GM10266 (cell line): ENCODE results near the gene CEACAM19.
"Not testable (repeated sequence)": the region's sequence is repeated elsewhere in the genome, so short reads cannot be mapped to it uniquely, and the experiment has no call there.

ENCODE experiments used
- DNase-seq: peaks from one replicate; pipeline ENCODE4 v3.0.0; 2012; ENCODE audit errors: extremely low spot score
- TF ChIP-seq, protein P1 (sequence below): IDR thresholded peaks from 2 replicates; pipeline ENCODE4 v1.5.1; 2012; ENCODE audit warnings: mild to moderate bottlenecking, low read depth; ENCODE audit not compliant: control insufficient read depth, insufficient read depth; ENCODE audit errors: missing control alignments

Gene CEACAM19

GRCh38 chr19:44671400-44671799 is at the start of gene CEACAM19:
CEACAM19 (plus strand) TSS chr19:44671482; CDS start chr19:44671932, 450 bp downstream.
- TF ChIP-seq, protein P1, sequence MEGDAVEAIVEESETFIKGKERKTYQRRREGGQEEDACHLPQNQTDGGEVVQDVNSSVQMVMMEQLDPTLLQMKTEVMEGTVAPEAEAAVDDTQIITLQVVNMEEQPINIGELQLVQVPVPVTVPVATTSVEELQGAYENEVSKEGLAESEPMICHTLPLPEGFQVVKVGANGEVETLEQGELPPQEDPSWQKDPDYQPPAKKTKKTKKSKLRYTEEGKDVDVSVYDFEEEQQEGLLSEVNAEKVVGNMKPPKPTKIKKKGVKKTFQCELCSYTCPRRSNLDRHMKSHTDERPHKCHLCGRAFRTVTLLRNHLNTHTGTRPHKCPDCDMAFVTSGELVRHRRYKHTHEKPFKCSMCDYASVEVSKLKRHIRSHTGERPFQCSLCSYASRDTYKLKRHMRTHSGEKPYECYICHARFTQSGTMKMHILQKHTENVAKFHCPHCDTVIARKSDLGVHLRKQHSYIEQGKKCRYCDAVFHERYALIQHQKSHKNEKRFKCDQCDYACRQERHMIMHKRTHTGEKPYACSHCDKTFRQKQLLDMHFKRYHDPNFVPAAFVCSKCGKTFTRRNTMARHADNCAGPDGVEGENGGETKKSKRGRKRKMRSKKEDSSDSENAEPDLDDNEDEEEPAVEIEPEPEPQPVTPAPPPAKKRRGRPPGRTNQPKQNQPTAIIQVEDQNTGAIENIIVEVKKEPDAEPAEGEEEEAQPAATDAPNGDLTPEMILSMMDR, result no peak
- DNase-seq, result peak; percentile 40

DNA sequence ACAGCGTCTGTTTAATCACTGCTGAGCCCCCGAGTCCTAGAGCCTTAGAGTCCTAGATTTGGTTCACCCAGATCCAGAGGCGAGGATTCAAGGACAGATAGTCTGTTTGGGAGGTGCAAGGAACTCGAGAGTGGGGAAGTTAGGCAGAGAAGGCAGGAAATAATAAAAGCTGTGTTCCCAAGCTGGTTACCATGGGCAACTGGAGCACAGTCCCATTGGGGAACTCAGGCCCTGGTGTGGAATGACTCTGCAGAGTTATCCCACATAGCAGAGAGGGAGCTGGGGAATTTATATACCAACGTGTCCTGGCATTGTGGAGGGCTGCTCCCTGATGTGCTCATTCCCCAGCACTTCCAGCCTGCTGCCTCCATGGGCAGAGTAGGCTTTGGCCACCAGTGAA is 48.2 kb upstream of the CEACAM19 start:
- TF ChIP-seq, protein P1, result no peak
- no peak for DNase-seq

DNA sequence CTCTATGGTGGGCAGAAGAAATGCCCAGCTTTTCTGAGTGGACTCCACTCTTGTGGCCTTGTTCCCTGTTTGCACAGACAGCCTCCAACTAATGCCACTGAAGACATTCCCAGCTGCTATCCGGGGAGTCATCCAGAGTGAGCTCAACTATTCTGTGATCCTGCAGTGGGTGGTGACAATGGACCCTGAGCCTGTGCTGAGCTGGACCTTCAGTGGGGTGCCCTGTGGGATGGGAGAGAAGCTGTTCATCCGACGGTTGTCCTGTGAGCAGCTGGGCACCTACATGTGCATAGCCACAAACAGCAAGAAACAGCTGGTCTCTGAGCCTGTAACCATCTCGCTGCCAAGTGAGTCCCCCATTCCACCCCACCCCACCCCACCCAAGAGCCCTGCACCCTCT is 47.7 kb upstream of the CEACAM19 start:
- TF ChIP-seq, protein P1, result no peak
- DNase-seq, result no peak

DNA sequence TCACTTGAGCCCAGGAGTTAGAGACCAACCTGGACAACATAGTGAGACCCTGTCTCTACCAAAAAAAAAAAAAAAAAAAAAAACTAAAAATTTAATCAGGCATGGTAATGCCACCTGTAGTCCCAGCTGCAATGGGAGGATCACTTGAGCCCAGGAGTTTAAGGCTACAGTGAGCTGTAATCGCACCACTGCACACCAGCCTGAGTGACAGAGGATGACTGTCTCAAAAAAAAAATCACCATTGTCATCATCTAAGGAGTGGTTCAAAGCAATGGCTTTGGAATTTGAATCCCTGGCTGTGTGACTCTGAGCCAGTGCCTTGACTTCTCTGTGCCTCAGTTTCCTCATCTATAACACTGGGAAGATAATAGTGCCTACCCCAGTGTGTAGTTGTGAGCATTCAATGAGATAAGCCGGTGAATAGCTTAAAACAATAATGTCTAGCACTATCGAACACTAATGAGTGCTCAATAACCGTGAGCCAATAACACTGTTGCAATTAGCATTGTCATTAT is 46.4 kb upstream of the CEACAM19 start:
- TF ChIP-seq, protein P1, result no peak
- DNase-seq, result no peak

DNA sequence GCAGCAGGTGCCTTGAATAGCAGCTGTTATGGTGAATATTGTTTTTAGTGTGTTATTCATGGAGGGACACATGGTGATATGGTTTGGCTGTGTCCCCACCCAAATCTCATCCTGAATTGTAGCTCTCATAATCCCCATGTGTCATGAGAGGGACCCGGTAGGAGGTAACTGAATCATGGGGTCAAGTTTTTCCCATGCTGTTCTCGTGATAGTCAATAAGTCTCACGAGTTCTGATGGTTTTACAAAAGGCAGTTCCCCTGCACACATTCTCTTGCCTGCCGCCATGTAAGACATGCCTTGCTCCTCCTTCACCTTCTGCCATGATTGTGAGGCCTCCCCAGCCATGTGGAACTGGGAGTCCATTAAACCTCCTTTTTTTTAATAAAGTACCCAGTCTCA is 45.6 kb upstream of the CEACAM19 start:
- not testable (repeated sequence) for DNase-seq

GRCh38 chr19:44626048-44626624 is 45.1 kb upstream of the CEACAM19 start:
- DNase-seq, result no peak
- TF ChIP-seq, protein P1, result no peak

- DNase-seq, result no peak
- TF ChIP-seq, protein P1, result no peak
Measured at GRCh38 chr19:44627631-44628030, 43.7 kb upstream of the CEACAM19 start.

- TF ChIP-seq, protein P1, result no peak
- no peak for DNase-seq
Measured at GRCh38 chr19:44628793-44629192, 42.5 kb upstream of the CEACAM19 start.

GRCh38 chr19:44631611-44632010 is 39.7 kb upstream of the CEACAM19 start:
- DNase-seq, result not testable (repeated sequence)

GRCh38 chr19:44634058-44634457 is 37.2 kb upstream of the CEACAM19 start:
- not testable (repeated sequence) for DNase-seq
